ENCODE results near the gene CYP4F3.
"Not testable (repeated sequence)": the region's sequence is repeated elsewhere in the genome, so short reads cannot be mapped to it uniquely, and the experiment has no call there.

The CYP4F3 gene

DNA sequence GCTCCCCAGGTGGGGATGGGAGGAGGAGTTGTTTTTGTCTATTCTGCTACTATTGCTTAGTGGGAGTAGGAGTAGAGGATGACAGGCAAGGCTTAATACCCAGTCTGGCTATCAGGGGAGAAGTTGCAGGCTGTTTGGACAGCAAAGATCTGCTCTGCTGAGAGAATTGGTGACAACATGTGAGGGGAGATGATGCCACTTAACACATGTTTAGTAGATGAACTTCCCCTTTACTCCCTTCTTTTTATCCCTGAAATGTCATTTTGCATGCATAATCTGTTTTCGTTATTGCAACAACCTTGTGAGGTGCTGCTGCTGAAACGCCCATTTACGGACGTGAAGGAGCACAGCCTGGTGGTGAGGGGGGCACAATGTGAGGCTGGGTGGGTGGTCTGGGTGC, 29.2 kb downstream of the CYP4F3 start:
- DNase-seq (ENCODE audit: low read depth in 2 of 2): no peak

DNA sequence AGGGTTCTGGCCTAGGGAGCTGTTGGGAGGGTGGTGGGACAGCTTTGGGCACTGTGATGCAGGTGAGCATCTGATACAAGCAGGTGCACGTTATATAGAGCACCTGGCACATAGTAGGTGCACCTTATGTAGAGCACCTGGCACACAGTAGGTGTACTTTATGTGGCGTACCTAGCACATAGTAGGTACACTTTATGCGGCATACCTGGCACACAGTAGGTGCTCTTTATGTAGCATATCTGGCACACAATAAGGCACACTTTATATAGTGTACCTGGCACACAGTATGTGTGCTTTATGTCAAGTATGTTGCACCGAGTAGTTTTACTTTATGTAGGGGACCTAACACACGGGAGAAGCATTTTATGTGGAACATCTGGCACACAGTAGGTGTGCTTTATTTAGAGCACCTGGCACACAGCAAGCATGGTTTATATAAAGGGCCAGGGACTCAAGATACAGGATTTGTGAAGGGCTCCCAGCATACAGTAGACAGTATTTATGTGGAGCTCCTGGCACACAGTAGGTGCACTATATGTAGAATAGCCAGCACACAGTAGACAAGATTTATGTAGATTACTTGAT, 30.6 kb downstream of the CYP4F3 start:
- no peak for DNase-seq (ENCODE audit: low read depth in 2 of 2)

DNA sequence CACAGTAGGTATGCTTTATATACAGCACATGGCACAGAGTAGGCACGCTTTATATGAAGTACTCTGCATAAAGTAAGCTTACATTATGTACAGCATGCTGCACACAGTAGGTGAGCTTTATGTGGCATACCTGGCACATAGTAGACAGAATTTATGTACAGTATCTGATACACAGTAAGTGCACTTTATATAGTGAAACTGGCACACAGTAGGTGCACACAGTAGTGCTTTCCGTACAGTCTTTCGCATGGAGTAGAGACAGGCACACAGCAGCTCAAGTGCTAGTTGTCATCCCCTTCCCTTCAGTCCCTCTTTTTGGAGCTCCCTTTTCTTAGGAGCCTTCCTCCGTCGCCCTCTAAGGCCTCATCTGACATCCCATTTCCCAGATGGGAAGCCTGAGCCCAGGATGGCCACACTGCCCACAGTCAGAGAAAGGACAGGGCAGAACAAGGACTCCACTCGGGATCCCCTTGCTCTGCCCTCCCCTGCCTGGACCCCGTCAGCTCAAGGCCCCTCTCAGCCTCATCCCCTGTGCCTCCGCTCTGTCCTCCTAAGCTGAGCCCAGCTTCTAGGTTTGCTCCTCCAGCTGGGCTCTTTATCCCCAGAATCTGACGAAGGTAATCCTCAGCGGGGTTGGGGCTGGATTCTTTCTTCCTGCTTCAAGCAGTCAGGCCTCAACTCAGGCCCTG, 31.3 kb downstream of the CYP4F3 start:
- DNase-seq (ENCODE audit: low read depth in 2 of 2): no peak

DNA sequence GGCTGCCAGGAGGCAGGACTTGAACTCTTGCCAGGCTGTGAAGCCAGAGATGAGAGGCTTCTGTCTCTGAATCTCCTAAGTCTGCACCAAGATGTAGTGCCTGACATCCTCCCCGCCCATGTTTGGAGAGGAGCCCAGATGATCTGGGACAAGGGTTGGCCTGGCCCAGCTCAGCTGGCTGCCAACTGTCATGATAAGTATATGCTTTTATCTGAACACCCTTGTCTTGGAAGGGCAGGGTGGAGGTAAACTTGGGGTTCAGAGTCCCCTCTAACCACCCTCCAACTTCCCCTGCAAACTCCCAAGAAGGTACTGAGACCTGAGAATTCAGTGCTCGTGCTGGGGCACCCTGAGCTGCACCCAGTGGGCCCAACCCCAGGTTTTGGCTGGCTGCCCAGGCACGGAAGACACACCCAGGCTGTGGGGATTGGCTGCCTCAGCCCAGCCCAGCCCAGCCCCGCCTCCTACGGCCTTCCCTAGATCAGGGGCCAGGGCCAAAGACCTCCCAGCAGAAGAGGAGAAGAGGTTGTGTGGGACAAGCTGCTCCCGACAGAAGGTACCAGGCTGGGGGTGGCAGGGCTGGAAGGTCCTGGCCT, 32.0 kb downstream of the CYP4F3 start, which contains the start of gene CYP4F12:
Gene CYP4F12 (plus strand): TSS at position 508 of the 596 bp plus-strand sequence. CDS start 443 bp downstream, outside the sequence.
- no peak for DNase-seq (ENCODE audit: low read depth in 2 of 2)

- no peak for DNase-seq (ENCODE audit: low read depth in 2 of 2)
These were observed 32.5 kb downstream of the CYP4F3 start for GRCh38 chr19:15673176-15673654.

- no peak for DNase-seq (ENCODE audit: low read depth in 2 of 2)
These were observed 34.9 kb downstream of the CYP4F3 start for GRCh38 chr19:15675560-15675959.

- no peak for DNase-seq (ENCODE audit: low read depth in 2 of 2)
These were observed 38.4 kb downstream of the CYP4F3 start for GRCh38 chr19:15679089-15679488.

GRCh38 chr19:15679865-15680264, 39.2 kb downstream of the CYP4F3 start:
- not testable (repeated sequence) for DNase-seq (ENCODE audit: low read depth in 2 of 2)

DNA sequence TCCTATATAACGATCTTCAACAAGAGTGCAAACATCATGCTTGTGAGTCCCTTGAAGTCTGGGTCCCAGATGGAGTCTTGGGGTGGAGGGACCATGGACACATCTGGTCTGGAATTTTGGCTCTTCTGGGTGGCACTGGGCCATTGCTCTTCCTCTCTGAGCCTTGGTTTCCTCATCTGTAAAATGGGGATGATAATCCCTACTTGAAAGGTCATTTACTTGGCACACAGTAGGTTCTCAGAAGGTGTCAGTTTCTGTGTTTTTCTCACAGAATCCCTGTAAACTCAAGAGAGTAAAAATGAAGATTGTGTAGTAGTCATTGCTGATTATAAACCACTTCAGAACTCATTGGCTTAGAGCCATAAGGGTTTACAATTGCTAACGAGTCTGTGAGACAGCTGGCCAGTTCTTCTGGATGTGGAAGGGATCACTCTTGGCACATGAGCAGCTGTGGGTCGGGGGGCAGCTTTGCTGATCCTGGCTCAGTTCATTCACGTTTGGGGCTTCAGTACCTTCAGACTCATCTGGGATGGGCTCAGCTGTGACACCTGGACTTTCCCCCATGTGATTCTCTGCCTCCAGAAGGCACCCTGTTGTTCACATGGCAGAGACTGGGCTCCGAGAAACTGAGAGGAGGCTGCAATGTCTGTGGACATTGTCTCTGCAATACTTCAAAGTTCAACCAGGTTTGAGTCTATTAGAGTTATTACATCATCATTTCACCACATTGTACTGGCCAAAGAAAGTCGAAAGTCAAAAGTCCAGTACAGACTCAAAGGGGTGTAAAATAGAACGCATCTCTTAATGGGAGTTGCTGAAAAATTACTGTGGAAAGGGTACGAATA, 40.0 kb downstream of the CYP4F3 start:
- DNase-seq (ENCODE audit: low read depth in 2 of 2): no peak

DNA sequence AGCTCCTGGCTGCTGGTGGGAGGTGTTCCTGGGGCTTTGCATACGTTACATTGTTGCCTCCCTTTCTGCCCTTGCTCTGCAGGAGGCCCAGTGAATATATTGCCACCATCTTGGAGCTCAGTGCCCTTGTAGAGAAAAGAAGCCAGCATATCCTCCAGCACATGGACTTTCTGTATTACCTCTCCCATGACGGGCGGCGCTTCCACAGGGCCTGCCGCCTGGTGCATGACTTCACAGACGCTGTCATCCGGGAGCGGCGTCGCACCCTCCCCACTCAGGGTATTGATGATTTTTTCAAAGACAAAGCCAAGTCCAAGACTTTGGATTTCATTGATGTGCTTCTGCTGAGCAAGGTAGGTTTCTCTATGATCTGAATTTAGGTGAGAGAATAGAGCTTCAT, 42.7 kb downstream of the CYP4F3 start:
- DNase-seq (ENCODE audit: low read depth in 2 of 2): no peak

DNA sequence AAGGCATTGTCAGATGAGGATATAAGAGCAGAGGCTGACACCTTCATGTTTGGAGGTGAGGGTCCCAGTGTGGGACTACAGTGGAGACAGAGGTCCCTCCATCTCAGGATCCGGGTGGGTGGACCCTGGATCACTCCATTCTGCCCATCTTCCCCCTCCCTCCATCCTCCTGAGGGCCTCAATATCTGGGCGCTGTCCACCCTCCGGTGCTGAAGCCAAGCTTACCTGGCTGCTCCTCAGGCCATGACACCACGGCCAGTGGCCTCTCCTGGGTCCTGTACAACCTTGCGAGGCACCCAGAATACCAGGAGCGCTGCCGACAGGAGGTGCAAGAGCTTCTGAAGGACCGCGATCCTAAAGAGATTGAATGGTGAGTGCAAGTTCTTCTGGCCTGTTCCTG, 44.1 kb downstream of the CYP4F3 start:
- DNase-seq (ENCODE audit: low read depth in 2 of 2): no peak

DNA sequence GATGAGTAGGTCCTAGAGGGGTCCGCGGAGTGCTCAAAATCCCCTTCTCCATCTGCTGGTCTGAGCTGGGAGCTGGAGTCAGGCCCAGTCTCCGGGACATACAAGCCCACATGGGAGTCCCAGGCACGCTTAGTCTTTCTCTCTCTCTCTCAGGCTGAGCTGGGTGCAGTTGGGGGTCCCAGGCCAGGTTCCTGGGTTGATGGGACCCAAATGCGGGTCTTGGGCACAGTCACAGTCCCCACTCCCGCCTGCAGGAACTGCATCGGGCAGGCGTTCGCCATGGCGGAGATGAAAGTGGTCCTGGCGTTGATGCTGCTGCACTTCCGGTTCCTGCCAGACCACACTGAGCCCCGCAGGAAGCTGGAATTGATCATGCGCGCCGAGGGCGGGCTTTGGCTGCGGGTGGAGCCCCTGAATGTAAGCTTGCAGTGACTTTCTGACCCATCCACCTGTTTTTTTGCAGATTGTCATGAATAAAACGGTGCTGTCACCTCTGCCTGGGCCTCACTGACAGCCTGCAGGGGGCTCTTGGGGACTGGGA, 56.0 kb downstream of the CYP4F3 start:
- no peak for DNase-seq (ENCODE audit: low read depth in 2 of 2)

DNA sequence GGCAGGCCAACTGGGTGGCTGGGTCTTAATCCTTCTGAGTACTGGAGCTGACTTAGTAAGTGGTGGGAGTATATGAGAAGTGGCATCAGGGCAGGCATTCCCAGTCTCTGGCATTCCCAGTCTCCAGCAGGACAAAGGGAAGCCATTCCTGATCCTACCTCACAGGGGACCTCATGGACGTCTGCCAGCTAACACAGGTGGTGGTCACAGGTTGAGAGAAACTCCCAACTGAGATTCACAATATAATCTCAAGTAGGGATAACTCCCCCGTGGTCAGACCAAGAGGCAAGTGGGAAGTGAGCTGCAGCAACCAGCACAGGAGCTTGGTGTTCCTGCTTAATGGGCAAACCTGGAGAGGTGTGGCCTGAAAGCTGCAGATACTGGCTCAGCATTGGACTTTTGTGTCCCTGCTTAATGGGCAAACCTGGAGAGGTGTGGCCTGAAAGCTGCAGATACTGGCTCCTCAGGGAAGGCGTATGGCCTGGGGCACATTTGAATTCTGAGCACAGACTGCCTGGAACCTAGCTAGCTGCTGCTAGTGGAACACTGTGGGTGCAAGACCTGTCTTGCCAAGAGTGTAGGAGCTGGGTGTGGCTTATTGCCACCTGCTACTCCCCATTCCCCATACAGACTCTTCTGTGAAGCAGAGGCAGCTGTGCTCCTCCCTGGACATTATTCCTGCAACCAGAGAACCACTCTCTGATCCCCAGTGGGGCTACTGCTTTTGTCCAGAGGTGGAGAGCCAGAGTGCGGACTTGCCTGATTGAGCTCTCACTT, 61.2 kb downstream of the CYP4F3 start:
- DNase-seq (ENCODE audit: low read depth in 2 of 2): no peak

DNA sequence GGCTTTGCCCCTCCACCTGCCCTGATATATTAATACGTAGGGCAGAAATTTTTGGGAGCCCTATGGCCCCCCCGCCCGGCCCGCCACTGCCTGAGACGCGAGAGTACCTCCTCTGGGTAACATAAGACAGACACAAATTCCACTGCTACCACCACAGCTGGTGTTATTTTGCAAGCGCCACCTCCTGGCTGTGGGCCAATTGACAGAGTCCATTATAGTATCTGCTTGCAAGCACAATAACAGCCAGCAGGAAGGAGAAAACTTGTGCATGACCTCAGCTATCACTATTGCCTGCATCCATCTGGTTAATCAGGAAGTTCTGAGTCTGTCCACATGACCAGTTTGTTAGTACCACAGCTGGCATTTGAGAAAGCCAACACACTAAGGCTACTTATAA, 61.8 kb downstream of the CYP4F3 start:
- DNase-seq (ENCODE audit: low read depth in 2 of 2): no peak

All from stimulated activated CD8-positive, alpha-beta memory T cell treated with anti-CD3 and anti-CD28 coated beads, Interleukin-2, amount 100 ng/mL, for 48 hours (primary cell).